Smooth muscle cell (in vitro differentiated cells): ENCODE data around the gene RNF144B. TPM values are rescaled to one million over a fixed set of nuclear protein-coding genes. Genes with fewer than 3 reads are reported as not detected.
"Not testable (repeated sequence)": the region's sequence is repeated elsewhere in the genome, so short reads cannot be mapped to it uniquely, and the experiment has no call there.

Experiments used
- DNase-seq: peaks from one replicate; lab custom pipeline; 2025; ENCODE audit not compliant: unreplicated experiment; lab: John Stamatoyannopoulos, UW
- H2AFZ ChIP-seq: fragments of 200-600 bp; sonication (generic); 2 replicates; pipeline ENCODE4 v1.6.0; 2016; ENCODE audit warnings: antibody characterized with exemption, low read depth, mild to moderate bottlenecking
- H3F3A ChIP-seq: fragments of 200-600 bp; sonication (generic); 2 replicates; pipeline ENCODE4 v1.6.0; 2017; ENCODE audit warnings: antibody characterized with exemption, low read depth
- H3K27ac ChIP-seq: fragments of 200-600 bp; sonication (generic); 2 replicates; pipeline ENCODE4 v1.5.1; 2016; ENCODE audit warnings: low read depth, mild to moderate bottlenecking
- H3K27me3 ChIP-seq: fragments of 200-600 bp; sonication (generic); 2 replicates; pipeline ENCODE4 v1.6.1; 2016; ENCODE audit warnings: low read depth, mild to moderate bottlenecking
- H3K36me3 ChIP-seq: fragments of 200-600 bp; sonication (generic); 2 replicates; pipeline ENCODE4 v1.5.1; 2016; ENCODE audit warnings: low read depth
- H3K4me1 ChIP-seq: fragments of 200-600 bp; sonication (generic); 2 replicates; pipeline ENCODE4 v1.5.1; 2016; ENCODE audit warnings: low read depth
- H3K4me2 ChIP-seq: fragments of 200-600 bp; sonication (generic); 2 replicates; pipeline ENCODE4 v1.6.0; 2016; ENCODE audit warnings: mild to moderate bottlenecking
- H3K4me3 ChIP-seq: fragments of 200-600 bp; sonication (generic); 2 replicates; pipeline ENCODE4 v1.5.1; 2016; ENCODE audit warnings: mild to moderate bottlenecking
- H3K79me2 ChIP-seq: fragments of 200-600 bp; sonication (generic); 2 replicates; pipeline ENCODE4 v1.6.0; 2016; ENCODE audit warnings: low read depth, mild to moderate bottlenecking
- H3K9ac ChIP-seq: fragments of 200-600 bp; sonication (generic); 2 replicates; pipeline ENCODE4 v1.6.0; 2016; ENCODE audit warnings: low read depth
- H3K9me3 ChIP-seq: fragments of 200-600 bp; sonication (generic); replicated peaks from 2 replicates; pipeline ENCODE4 v1.5.1; 2016; ENCODE audit warnings: low read depth
- H4K20me1 ChIP-seq: fragments of 200-600 bp; sonication (generic); 2 replicates; pipeline ENCODE4 v1.6.0; 2016; ENCODE audit warnings: low read depth
- WGBS: methylation state at CpG from one replicate; pipeline ENCODE4 v1.1.7; 2016; ENCODE audit warnings: low lambda C conversion rate; 5-methylcytosine and 5-hydroxymethylcytosine counted together
- polyA plus RNA-seq: library from polyadenylated mRNA; unstranded; fragments of >200 nt; fragmentation: Nextera tagmentation; extraction: Ambion mirVana; gene quantifications from 2 replicates; pipeline ENCODE4 v1.2.1, GENCODE V29; 2016
- total RNA-seq: library from RNA; depleted of rRNA; stranded (reverse); fragments of >200 nt; gene quantifications from 2 replicates; pipeline ENCODE4 v1.2.3, GENCODE V29; 2014
- TF ChIP-seq, protein P1 (sequence below): fragments of 200-600 bp; sonication (generic); IDR thresholded peaks from 2 replicates; pipeline ENCODE4 v1.5.1; 2017; ENCODE audit warnings: borderline replicate concordance, mild to moderate bottlenecking, antibody characterized with exemption; ENCODE audit not compliant: insufficient read depth, poor library complexity, severe bottlenecking

Gene RNF144B
- total and polyA plus RNA-seq, 2 experiments from 2014 or later, result 3.4 to 10.9 TPM

DNA sequence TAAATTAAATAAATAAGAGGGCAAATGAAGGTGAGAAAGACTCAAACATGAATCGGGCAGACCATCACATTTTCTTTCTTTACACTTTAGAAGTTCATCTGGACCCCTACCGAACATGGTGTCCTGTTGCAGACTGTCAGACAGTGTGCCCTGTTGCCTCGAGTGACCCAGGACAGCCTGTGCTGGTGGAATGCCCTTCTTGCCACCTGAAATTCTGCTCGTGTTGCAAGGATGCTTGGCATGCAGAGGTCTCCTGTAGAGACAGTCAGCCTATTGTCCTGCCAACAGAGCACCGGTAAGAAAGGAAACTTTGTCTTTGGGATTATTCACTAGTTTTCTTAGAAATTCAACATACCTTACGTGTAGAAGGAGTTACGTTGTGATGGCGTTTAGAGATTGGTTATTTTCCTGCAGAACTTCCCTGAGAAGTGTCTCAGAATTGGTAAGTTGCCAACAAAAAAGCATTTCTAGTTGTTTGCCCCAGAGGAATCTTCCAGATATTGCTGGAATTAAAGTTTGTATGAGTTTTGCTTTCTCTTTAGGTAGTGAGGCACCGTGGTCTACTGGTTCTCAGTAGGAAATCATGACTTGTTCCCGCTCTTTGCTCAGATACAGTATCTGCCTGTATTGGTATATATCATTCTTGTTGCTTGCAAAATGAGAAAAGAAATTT lies 70.1 kb downstream of the RNF144B start:
- Histone ChIP-seq H2AFZ (no peak overlapping the region), H3K9me3 (no peaks in the 10 kb centered on the region), H3K9ac (no peak overlapping the region), H3K79me2 (no peaks in the 10 kb centered on the region), H3K36me3 (no peaks in the 10 kb centered on the region), H3F3A (no peaks in the 10 kb centered on the region), H3K4me3 (no peak overlapping the region), H4K20me1 (no peaks in the 10 kb centered on the region), H3K4me2 (no peak overlapping the region), H3K4me1 (no peaks in the 10 kb centered on the region), H3K27me3 (no peaks in the 10 kb centered on the region), H3K27ac (no peak overlapping the region)
- TF ChIP-seq, protein P1, sequence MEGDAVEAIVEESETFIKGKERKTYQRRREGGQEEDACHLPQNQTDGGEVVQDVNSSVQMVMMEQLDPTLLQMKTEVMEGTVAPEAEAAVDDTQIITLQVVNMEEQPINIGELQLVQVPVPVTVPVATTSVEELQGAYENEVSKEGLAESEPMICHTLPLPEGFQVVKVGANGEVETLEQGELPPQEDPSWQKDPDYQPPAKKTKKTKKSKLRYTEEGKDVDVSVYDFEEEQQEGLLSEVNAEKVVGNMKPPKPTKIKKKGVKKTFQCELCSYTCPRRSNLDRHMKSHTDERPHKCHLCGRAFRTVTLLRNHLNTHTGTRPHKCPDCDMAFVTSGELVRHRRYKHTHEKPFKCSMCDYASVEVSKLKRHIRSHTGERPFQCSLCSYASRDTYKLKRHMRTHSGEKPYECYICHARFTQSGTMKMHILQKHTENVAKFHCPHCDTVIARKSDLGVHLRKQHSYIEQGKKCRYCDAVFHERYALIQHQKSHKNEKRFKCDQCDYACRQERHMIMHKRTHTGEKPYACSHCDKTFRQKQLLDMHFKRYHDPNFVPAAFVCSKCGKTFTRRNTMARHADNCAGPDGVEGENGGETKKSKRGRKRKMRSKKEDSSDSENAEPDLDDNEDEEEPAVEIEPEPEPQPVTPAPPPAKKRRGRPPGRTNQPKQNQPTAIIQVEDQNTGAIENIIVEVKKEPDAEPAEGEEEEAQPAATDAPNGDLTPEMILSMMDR, result no peak
- no peak for DNase-seq
- WGBS, result 75% methylated on average over 10 of the region's 10 CpGs

DNA sequence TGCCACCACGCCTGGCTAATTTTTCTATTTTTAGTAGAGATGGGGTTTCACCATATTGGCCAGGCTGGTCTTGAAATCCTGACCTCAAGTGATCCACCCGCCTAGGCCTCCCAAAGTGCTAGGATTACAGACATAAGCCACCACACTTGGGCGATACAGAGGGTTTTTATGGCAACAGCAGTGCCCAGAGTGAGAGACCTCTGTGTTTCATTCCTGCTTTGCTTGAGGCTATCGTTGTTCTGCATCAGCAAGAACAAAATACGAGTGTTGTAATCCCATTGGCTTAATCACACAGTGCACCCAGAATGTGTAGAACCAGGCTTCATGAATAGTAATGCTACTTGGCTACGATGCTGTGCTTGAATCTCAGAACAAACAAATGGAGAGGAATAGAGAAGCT lies 70.9 kb downstream of the RNF144B start:
- H2AFZ ChIP-seq, DNase-seq, H4K20me1 ChIP-seq, H3K9ac ChIP-seq, H3K79me2 ChIP-seq, H3K27ac ChIP-seq, H3K4me2 ChIP-seq, H3K4me3 ChIP-seq, H3K27me3 ChIP-seq, H3K9me3 ChIP-seq, H3K36me3 ChIP-seq, H3K4me1 ChIP-seq, H3F3A ChIP-seq: not testable (repeated sequence)
- 89% methylated on average over 6 of the region's 6 CpGs for WGBS

GRCh38 chr6:18463429-18463828 lies 76.3 kb downstream of the RNF144B start:
- no peaks in the 10 kb centered on the region for H4K20me1 ChIP-seq
- H3K27me3 ChIP-seq, result no peaks in the 10 kb centered on the region
- no peaks in the 10 kb centered on the region for H3F3A ChIP-seq
- H3K79me2 ChIP-seq, result no peaks in the 10 kb centered on the region
- no peaks in the 10 kb centered on the region for H3K36me3 ChIP-seq
- WGBS, result 93% methylated on average over 3 of the region's 3 CpGs
- no peaks in the 10 kb centered on the region for H3K9me3 ChIP-seq
- no peak overlapping the region for H3K4me2 ChIP-seq
- H3K9ac ChIP-seq, result no peak overlapping the region
- no peak for DNase-seq
- H2AFZ ChIP-seq, result no peak overlapping the region
- no peaks in the 10 kb centered on the region for H3K4me1 ChIP-seq
- H3K27ac ChIP-seq, result no peak overlapping the region
- H3K4me3 ChIP-seq, result no peak overlapping the region
- TF ChIP-seq, protein P1, result no peak

DNA sequence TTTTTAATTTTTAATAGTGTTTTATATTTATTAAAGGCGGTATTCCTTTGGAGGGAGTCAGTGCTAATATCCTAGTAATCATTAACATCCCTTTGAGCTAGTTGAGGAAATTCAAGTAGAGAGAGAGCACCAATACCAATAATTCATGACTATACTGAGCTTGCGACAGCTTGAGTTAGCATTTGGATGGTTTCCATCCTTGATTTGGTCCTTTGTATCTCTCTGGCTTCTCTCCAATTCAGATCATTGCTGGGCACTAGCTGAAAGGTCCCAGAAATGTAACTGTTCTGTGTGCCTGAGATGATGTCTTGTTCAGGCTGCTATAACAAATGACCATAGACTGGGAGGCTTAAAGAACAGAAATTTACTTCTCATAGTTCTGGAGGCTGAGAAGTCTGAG lies 77.0 kb downstream of the RNF144B start:
- Histone ChIP-seq H3K36me3 (no peaks in the 10 kb centered on the region), H3K4me3 (no peak overlapping the region)

More for the DNA sequence above, 77.0 kb downstream of the RNF144B start:
- WGBS, result 96% methylated on average over 2 of the region's 2 CpGs
- Histone ChIP-seq H3K9ac (no peak overlapping the region), H3K4me2 (no peak overlapping the region), H3K27ac (no peak overlapping the region), H3F3A (no peaks in the 10 kb centered on the region), H3K27me3 (no peaks in the 10 kb centered on the region), H2AFZ (no peak overlapping the region), H3K4me1 (no peaks in the 10 kb centered on the region), H3K79me2 (no peaks in the 10 kb centered on the region), H4K20me1 (no peaks in the 10 kb centered on the region), H3K9me3 (no peaks in the 10 kb centered on the region)
- TF ChIP-seq, protein P1, result no peak
- DNase-seq, result no peak
